ENCODE results near the gene WIPF2.

- TF ChIP-seq CTCF (IDR thresholded peaks at IDR 0.05) (no peak), POLR2A (IDR thresholded peaks at IDR 0.05) (no peak)
These were observed 107.1 kb downstream of the WIPF2 start for GRCh38 chr17:40326014-40326831.

Data from adrenal gland (tissue), 5 donors.